Measurements from ENCODE around the gene ACTR3C. TPM values are rescaled to one million over a fixed set of nuclear protein-coding genes. Genes with fewer than 3 reads are reported as not detected.

The ACTR3C gene
- total RNA-seq, 1 experiment from 2014 or later, result 26.0 TPM

- Mint-ChIP-seq H3K27ac (ENCODE audit: unreplicated experiment) (no peak overlapping the region), H3K27me3 (ENCODE audit: unreplicated experiment) (no peaks in the 10 kb centered on the region), H3K9me3 (ENCODE audit: low read depth, unreplicated experiment) (peaks cover 3% of the 10 kb centered on the region), H3K4me3 (ENCODE audit: low read depth, unreplicated experiment) (no peak overlapping the region), H3K36me3 (ENCODE audit: insufficient read depth, unreplicated experiment) (peaks cover 10% of the 10 kb centered on the region), H3K4me1 (ENCODE audit: low read depth, unreplicated experiment) (peaks cover 28% of the 10 kb centered on the region)
- CTCF ChIA-PET, result no interaction called here
- DNase-seq, result no peak
- BruUV-seq (replicated peaks), result no TSS peak
- TF ChIP-seq, protein P1, sequence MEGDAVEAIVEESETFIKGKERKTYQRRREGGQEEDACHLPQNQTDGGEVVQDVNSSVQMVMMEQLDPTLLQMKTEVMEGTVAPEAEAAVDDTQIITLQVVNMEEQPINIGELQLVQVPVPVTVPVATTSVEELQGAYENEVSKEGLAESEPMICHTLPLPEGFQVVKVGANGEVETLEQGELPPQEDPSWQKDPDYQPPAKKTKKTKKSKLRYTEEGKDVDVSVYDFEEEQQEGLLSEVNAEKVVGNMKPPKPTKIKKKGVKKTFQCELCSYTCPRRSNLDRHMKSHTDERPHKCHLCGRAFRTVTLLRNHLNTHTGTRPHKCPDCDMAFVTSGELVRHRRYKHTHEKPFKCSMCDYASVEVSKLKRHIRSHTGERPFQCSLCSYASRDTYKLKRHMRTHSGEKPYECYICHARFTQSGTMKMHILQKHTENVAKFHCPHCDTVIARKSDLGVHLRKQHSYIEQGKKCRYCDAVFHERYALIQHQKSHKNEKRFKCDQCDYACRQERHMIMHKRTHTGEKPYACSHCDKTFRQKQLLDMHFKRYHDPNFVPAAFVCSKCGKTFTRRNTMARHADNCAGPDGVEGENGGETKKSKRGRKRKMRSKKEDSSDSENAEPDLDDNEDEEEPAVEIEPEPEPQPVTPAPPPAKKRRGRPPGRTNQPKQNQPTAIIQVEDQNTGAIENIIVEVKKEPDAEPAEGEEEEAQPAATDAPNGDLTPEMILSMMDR (IDR thresholded peaks at IDR 0.05; ENCODE audit: unreplicated experiment), result no peak
- intact Hi-C loops (cut with micrococcal nuclease; ENCODE audit: unreplicated experiment), result loop anchor here (1.0 kb wide), 1 partner anchor 66 kb away; no protein-coding TSS in a partner anchor
These were observed 32.3 kb upstream of the ACTR3C start for GRCh38 chr7:150355666-150356059.

DNA sequence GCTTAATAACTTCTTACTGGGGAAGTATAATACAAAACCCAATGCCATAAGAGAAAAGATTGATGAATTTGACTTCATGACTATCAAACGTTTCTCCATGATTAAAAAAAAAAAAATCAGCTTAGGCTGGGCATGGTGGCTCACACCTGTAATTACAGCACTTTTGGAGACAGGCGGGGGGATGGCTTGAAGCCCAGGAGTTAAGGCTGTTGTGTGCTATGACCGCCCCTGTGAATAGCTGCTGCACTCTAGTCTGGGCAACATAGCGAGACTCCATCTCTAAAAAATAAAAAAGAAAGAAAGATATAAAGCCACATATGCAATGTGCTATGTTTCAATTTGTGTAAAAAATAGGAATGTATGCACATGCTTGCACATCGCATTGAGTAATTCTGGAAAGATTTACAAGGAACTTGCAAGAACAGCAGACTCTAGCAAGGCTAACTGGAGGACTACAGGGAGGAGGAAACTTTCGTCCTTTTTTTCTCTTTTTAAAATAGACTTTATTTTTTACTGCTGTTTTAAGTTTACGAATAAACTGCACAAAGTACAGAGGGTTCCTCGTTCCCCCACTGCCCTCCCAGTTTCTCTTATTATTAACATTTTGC lies 28.3 kb upstream of the ACTR3C start:
- TF ChIP-seq, protein P1 (IDR thresholded peaks at IDR 0.05; ENCODE audit: unreplicated experiment), result no peak
- no peaks in the 10 kb centered on the region for H3K9me3 Mint-ChIP-seq (ENCODE audit: low read depth, unreplicated experiment)
- H3K27me3 Mint-ChIP-seq (ENCODE audit: unreplicated experiment), result no peaks in the 10 kb centered on the region
- no peak overlapping the region for H3K4me3 Mint-ChIP-seq (ENCODE audit: low read depth, unreplicated experiment)
- H3K4me1 Mint-ChIP-seq (ENCODE audit: low read depth, unreplicated experiment), result peaks cover 13% of the 10 kb centered on the region
- H3K36me3 Mint-ChIP-seq (ENCODE audit: insufficient read depth, unreplicated experiment), result peaks cover 5% of the 10 kb centered on the region
- no TSS peak for BruUV-seq (replicated peaks)
- H3K27ac Mint-ChIP-seq (ENCODE audit: unreplicated experiment), result no peak overlapping the region
- intact Hi-C loops (cut with micrococcal nuclease; ENCODE audit: unreplicated experiment), result no loop called here
- CTCF ChIA-PET, result no interaction called here
- DNase-seq, result no peak

GRCh38 chr7:150346922-150347321 lies 23.6 kb upstream of the ACTR3C start:
- TF ChIP-seq, protein P1 (IDR thresholded peaks at IDR 0.05; ENCODE audit: unreplicated experiment), result no peak
- CTCF ChIA-PET, result no interaction called here
- no peak for DNase-seq
- H3K27me3 Mint-ChIP-seq (ENCODE audit: unreplicated experiment), result no peaks in the 10 kb centered on the region
- no peaks in the 10 kb centered on the region for H3K9me3 Mint-ChIP-seq (ENCODE audit: low read depth, unreplicated experiment)
- intact Hi-C loops (cut with micrococcal nuclease; ENCODE audit: unreplicated experiment), result no loop called here
- no peaks in the 10 kb centered on the region for H3K36me3 Mint-ChIP-seq (ENCODE audit: insufficient read depth, unreplicated experiment)
- no peak overlapping the region for H3K4me3 Mint-ChIP-seq (ENCODE audit: low read depth, unreplicated experiment)
- no peak overlapping the region for H3K27ac Mint-ChIP-seq (ENCODE audit: unreplicated experiment)
- H3K4me1 Mint-ChIP-seq (ENCODE audit: low read depth, unreplicated experiment), result peaks cover 7% of the 10 kb centered on the region
- no TSS peak for BruUV-seq (replicated peaks)

- no peaks in the 10 kb centered on the region for H3K9me3 Mint-ChIP-seq (ENCODE audit: low read depth, unreplicated experiment)
- CTCF ChIA-PET, result no interaction called here
- no peak overlapping the region for H3K27ac Mint-ChIP-seq (ENCODE audit: unreplicated experiment)
- TF ChIP-seq, protein P1 (IDR thresholded peaks at IDR 0.05; ENCODE audit: unreplicated experiment), result no peak
- H3K36me3 Mint-ChIP-seq (ENCODE audit: insufficient read depth, unreplicated experiment), result peaks cover 5% of the 10 kb centered on the region
- H3K27me3 Mint-ChIP-seq (ENCODE audit: unreplicated experiment), result no peaks in the 10 kb centered on the region
- no peak for DNase-seq
- peaks cover 5% of the 10 kb centered on the region for H3K4me1 Mint-ChIP-seq (ENCODE audit: low read depth, unreplicated experiment)
- no TSS peak for BruUV-seq (replicated peaks)
- H3K4me3 Mint-ChIP-seq (ENCODE audit: low read depth, unreplicated experiment), result no peak overlapping the region
- intact Hi-C loops (cut with micrococcal nuclease; ENCODE audit: unreplicated experiment), result no loop called here
These were observed 21.7 kb upstream of the ACTR3C start for GRCh38 chr7:150345012-150345411.

Data from Calu3 (cell line).